GM12878 (cell line): ENCODE results near the gene NPR3. TPM values are rescaled to one million over a fixed set of nuclear protein-coding genes. Genes with fewer than 3 reads are reported as not detected.

ENCODE experiments used
- ATAC-seq: fragments of 200-7000 bp; cut with Tn5 transposase; 3 replicates; pipeline ENCODE4 v1.9.1; 2020; ENCODE audit warnings: mild to moderate bottlenecking, moderate library complexity
- BruUV-seq: library from RNA; stranded (reverse); fragments of 400-500 nt; replicated peaks from 2 replicates; lab custom pipeline; 2021; lab: Mats Ljungman, UMichigan
- CTCF ChIA-PET: fragments of 300-600 bp; sonication (Branson Sonifier 250); formaldehyde crosslinking; extraction: SDS; loops from one replicate; lab custom pipeline; 2021; ENCODE audit warnings: inconsistent platforms; lab: Yijun Ruan, JAX
- POLR2A ChIA-PET: fragments of 350-600 bp; formaldehyde crosslinking; extraction: SDS; loops from one replicate; lab custom pipeline; 2021; ENCODE audit warnings: inconsistent platforms; lab: Charles Lee
- RAD21 ChIA-PET: fragments of 300-600 bp; sonication (Branson Sonifier 250); formaldehyde crosslinking; loops from one replicate; lab custom pipeline; 2023; ENCODE audit warnings: antibody characterized with exemption; ENCODE audit not compliant: unreplicated experiment; lab: Charles Lee
- SMC1A ChIA-PET: fragments of 300-600 bp; sonication (Branson Sonifier 250); formaldehyde crosslinking; loops from one replicate; lab custom pipeline; 2023; ENCODE audit not compliant: unreplicated experiment, uncharacterized antibody; lab: Charles Lee
- DNase-seq: peaks from one replicate; pipeline ENCODE4 v3.0.0-alpha.2; 2011; ENCODE audit warnings: low read depth, low spot score
- FAIRE-seq: peaks from 3 replicates; lab custom pipeline; 2011; peaks lifted over from hg19 to GRCh38; lab: Jason Lieb, UNC
- H2AFZ ChIP-seq: 2 replicates; pipeline ENCODE4 v1.6.0; 2011; ENCODE audit warnings: low read depth, low read length, control low read depth; ENCODE audit not compliant: control insufficient read depth
- H3K27ac ChIP-seq: 2 replicates; pipeline ENCODE4 v1.5.1; 2011; ENCODE audit warnings: control low read depth; ENCODE audit not compliant: control insufficient read depth, insufficient read depth
- H3K27me3 ChIP-seq, 2 experiments: replicated peaks in 1 of 2; 2 replicates each; pipeline versions ENCODE4 v1.6.0 to v1.6.1; 2011; ENCODE audit warnings: low read length in 1 of 2; ENCODE audit not compliant: control insufficient read depth in 2 of 2, insufficient read depth in 2 of 2
- H3K36me3 ChIP-seq, 2 experiments: 2 replicates each; pipeline ENCODE4 v1.5.1; 2011; ENCODE audit warnings: low read length in 1 of 2; ENCODE audit not compliant: control insufficient read depth in 2 of 2, insufficient read depth in 2 of 2
- H3K4me1 ChIP-seq: 2 replicates; pipeline ENCODE4 v1.6.1; 2011; ENCODE audit warnings: mild to moderate bottlenecking, low read length, moderate library complexity, mixed read lengths; ENCODE audit not compliant: control insufficient read depth, insufficient read depth
- H3K4me2 ChIP-seq: 2 replicates; pipeline ENCODE4 v1.6.0; 2011; ENCODE audit warnings: control low read depth; ENCODE audit not compliant: control insufficient read depth, insufficient read depth
- H3K4me3 ChIP-seq: fragments of 200-600 bp; sonication (generic); 2 replicates; pipeline ENCODE4 v1.5.1; 2016
- H3K79me2 ChIP-seq: 2 replicates; pipeline ENCODE4 v1.6.0; 2011; ENCODE audit warnings: low read length; ENCODE audit not compliant: control insufficient read depth, insufficient read depth
- H3K9ac ChIP-seq: 2 replicates; pipeline ENCODE4 v1.8.0; 2011; ENCODE audit warnings: low read length, control low read depth, mixed read lengths; ENCODE audit not compliant: control insufficient read depth, insufficient read depth
- H3K9me3 ChIP-seq: replicated peaks from 3 replicates; pipeline ENCODE4 v1.5.1; 2011; ENCODE audit warnings: mild to moderate bottlenecking, low read length; ENCODE audit not compliant: control insufficient read depth, insufficient read depth
- H4K20me1 ChIP-seq: 2 replicates; pipeline ENCODE4 v1.6.0; 2011; ENCODE audit not compliant: control insufficient read depth, insufficient read depth
- ATF2 ChIP-seq: IDR thresholded peaks from 2 replicates; pipeline ENCODE4 v1.6.1; 2012; ENCODE audit warnings: low read length, inconsistent platforms
- BACH1 ChIP-seq: fragments of 450-650 bp; IDR thresholded peaks from 2 replicates; pipeline ENCODE4 v1.6.1; 2017; ENCODE audit warnings: mild to moderate bottlenecking, borderline replicate concordance
- BCL11A ChIP-seq: IDR thresholded peaks from 2 replicates; pipeline ENCODE4 v1.6.1; 2011; ENCODE audit warnings: low read depth, low read length
- BHLHE40 ChIP-seq, 2 experiments: fragments of 450-650 bp in 1 of 2; IDR thresholded peaks; 2 replicates each; pipeline ENCODE4 v1.6.1; 2011 to 2017; ENCODE audit warnings: low read depth in 2 of 2, borderline replicate concordance in 1 of 2, improper control_type of control experiment in 1 of 2, low read length in 1 of 2, mild to moderate bottlenecking in 1 of 2
- EP300 ChIP-seq, 2 experiments: fragments of 150-350 bp in 1 of 2; IDR thresholded peaks; 2 replicates each; pipeline ENCODE4 v1.6.1; 2011 to 2012; ENCODE audit warnings: low read depth in 2 of 2, low read length in 2 of 2, borderline replicate concordance in 1 of 2, improper control_type of control experiment in 1 of 2, inconsistent platforms in 1 of 2; ENCODE audit not compliant: control insufficient read depth in 1 of 2
- EZH2 ChIP-seq: IDR thresholded peaks from 2 replicates; pipeline ENCODE4 v1.6.1; 2012; ENCODE audit warnings: low read depth, mild to moderate bottlenecking, control low read depth, inconsistent platforms, low read length, borderline replicate concordance; ENCODE audit not compliant: control insufficient read depth
- FOXK2 ChIP-seq: fragments of 450-650 bp; IDR thresholded peaks from 2 replicates; pipeline ENCODE4 v1.6.1; 2017; ENCODE audit warnings: mild to moderate bottlenecking, moderate library complexity
- KDM1A ChIP-seq: fragments of 200-600 bp; sonication (generic); IDR thresholded peaks from 2 replicates; pipeline ENCODE4 v1.6.1; 2016; ENCODE audit warnings: borderline replicate concordance
- NFYA ChIP-seq: IDR thresholded peaks from 2 replicates; pipeline ENCODE4 v1.6.1; 2011; ENCODE audit warnings: low read depth, mild to moderate bottlenecking, low read length, improper control_type of control experiment, borderline replicate concordance
- NFYB ChIP-seq: IDR thresholded peaks from 2 replicates; pipeline ENCODE4 v1.6.1; 2011; ENCODE audit warnings: low read depth, mild to moderate bottlenecking, low read length, improper control_type of control experiment, moderate library complexity; ENCODE audit not compliant: insufficient read depth
- NR2C2 ChIP-seq: IDR thresholded peaks from 2 replicates; pipeline ENCODE4 v1.6.1; 2011; ENCODE audit warnings: borderline replicate concordance, low read depth; ENCODE audit not compliant: control insufficient read depth, insufficient read length
- RFX5 ChIP-seq: IDR thresholded peaks from 2 replicates; pipeline ENCODE4 v1.6.1; 2011; ENCODE audit warnings: low read depth, low read length, improper control_type of control experiment
- SMAD1 ChIP-seq: fragments of 450-650 bp; IDR thresholded peaks from 2 replicates; pipeline ENCODE4 v1.6.1; 2018; ENCODE audit warnings: mild to moderate bottlenecking, low read depth; ENCODE audit not compliant: partially characterized antibody
- SREBF2 ChIP-seq: IDR thresholded peaks from 2 replicates; pipeline ENCODE4 v1.6.1; 2012; ENCODE audit warnings: mild to moderate bottlenecking, low read length
- USF1 ChIP-seq: IDR thresholded peaks from 2 replicates; pipeline ENCODE4 v1.6.1; 2011; ENCODE audit warnings: borderline replicate concordance, low read depth, mild to moderate bottlenecking, moderate library complexity, mixed read lengths, low read length; ENCODE audit not compliant: insufficient read depth; ENCODE audit errors: extremely low read length
- YY1 ChIP-seq: IDR thresholded peaks from 2 replicates; pipeline ENCODE4 v1.6.1; 2011; ENCODE audit warnings: low read depth, mild to moderate bottlenecking, low read length
- ZZZ3 ChIP-seq: IDR thresholded peaks from 2 replicates; pipeline ENCODE4 v1.6.1; 2011; ENCODE audit warnings: low read depth; ENCODE audit not compliant: control insufficient read depth, insufficient read length
- WGBS: methylation state at CpG from one replicate; pipeline ENCODE4 v1.1.6; 2016; ENCODE audit warnings: low lambda C conversion rate; ENCODE audit not compliant: insufficient replicate concordance, insufficient coverage; ENCODE audit errors: missing lambda C conversion rate; 5-methylcytosine and 5-hydroxymethylcytosine counted together
- in situ Hi-C: fragments of 300-500 bp; cut with MboI; formaldehyde crosslinking; loops from 9 replicates; pipeline ENCODE4 v1.14.3; 2018; ENCODE audit warnings: mixed read lengths
- intact Hi-C: fragments of 100-400 bp; cut with micrococcal nuclease; formaldehyde crosslinking; loops from one replicate; pipeline ENCODE4 v1.14.2; 2022; ENCODE audit not compliant: unreplicated experiment
- polyA plus RNA-seq, 11 experiments: library from polyadenylated mRNA; depleted of rRNA in 4 of 11; unstranded in 6 of 11; stranded (reverse) in 5 of 11; fragments of >200 nt; fragmentation: Nextera tagmentation in 4 of 11; fragmentation: Illumina TruSeq in 1 of 11; extraction: Ambion mirVana in 4 of 11; extraction: Trizol in 1 of 11; gene quantifications; 1 replicate in 1 of 11; 2 replicates in 10 of 11; pipeline versions ENCODE4 v1.2.1 to v1.2.3, GENCODE V29; 2011 to 2016; ENCODE audit warnings: inconsistent platforms in 2 of 11, missing spikeins in 2 of 11, low read depth in 1 of 11
- total RNA-seq, 4 experiments: library from RNA; depleted of rRNA in 3 of 4; stranded (reverse); fragments of >200 nt in 3 of 4; fragmentation: Illumina TruSeq in 1 of 4; extraction: Trizol in 1 of 4; gene quantifications; 2 replicates each; pipeline versions ENCODE4 v1.2.1 to v1.2.3, GENCODE V29; 2013 to 2021

The NPR3 gene
- total and polyA plus RNA-seq, 10 of the 15 experiments (the other 5 are each of a cell fraction or from before 2014, with no cell fraction given) = 0.01 to 0.37 (median 0.14) TPM; not detected in 7

- BruUV-seq = no TSS peak
- H4K20me1 ChIP-seq = no peaks in the 10 kb centered on the region
- CTCF ChIA-PET = no interaction called here
- 3% methylated on average over 2 of the region's 2 CpGs for WGBS
- POLR2A ChIA-PET = no interaction called here
- RAD21 ChIA-PET = no interaction called here
- H2AFZ ChIP-seq = no peak overlapping the region
- in situ Hi-C loops (no loop called here), intact Hi-C loops (no loop called here)
- TF ChIP-seq RFX5 (no peak), BCL11A (no peak), KDM1A (no peak), EZH2 (no peak), NFYA (no peak), NR2C2 (no peak), NFYB (no peak)
- no peak for FAIRE-seq
- no peaks in the 10 kb centered on the region; the same call in 1 of the 3 replicates for H3K9me3 ChIP-seq
- no peaks in the 10 kb centered on the region for H3K27me3 ChIP-seq
- no peak overlapping the region for H3K9ac ChIP-seq
- no peaks in the 10 kb centered on the region for H3K36me3 ChIP-seq
- no peaks in the 10 kb centered on the region for H3K79me2 ChIP-seq
- ATAC-seq = no peak
- DNase-seq = no peak
- no peaks in the 10 kb centered on the region for H3K4me1 ChIP-seq
- no peak overlapping the region for H3K27ac ChIP-seq
- no peak overlapping the region for H3K4me2 ChIP-seq
- SMC1A ChIA-PET = no interaction called here
- H3K4me3 ChIP-seq = no peak overlapping the region
These were observed 30.9 kb upstream of the NPR3 start for GRCh38 chr5:32680183-32680582.

- Histone ChIP-seq H3K27ac (no peak overlapping the region), H3K4me2 (no peak overlapping the region), H4K20me1 (no peaks in the 10 kb centered on the region), H3K4me3 (no peak overlapping the region), H3K9ac (no peak overlapping the region), H2AFZ (no peak overlapping the region), H3K27me3 (no peaks in the 10 kb centered on the region), H3K4me1 (no peaks in the 10 kb centered on the region), H3K79me2 (no peaks in the 10 kb centered on the region), H3K9me3 (no peaks in the 10 kb centered on the region; the same call in 1 of the 3 replicates), H3K36me3 (no peaks in the 10 kb centered on the region)
- intact Hi-C loops = no loop called here
- RAD21 ChIA-PET = no interaction called here
- ATAC-seq (no peak), DNase-seq (no peak), FAIRE-seq (no peak)
- POLR2A ChIA-PET = no interaction called here
- CTCF ChIA-PET = no interaction called here
- WGBS = 0% methylated on average over 2 of the region's 2 CpGs
- SMC1A ChIA-PET = no interaction called here
- in situ Hi-C loops = no loop called here
- BruUV-seq = no TSS peak
- TF ChIP-seq ZZZ3 (no peak), EP300 (IDR thresholded peaks at IDR 0.05; ENCODE audit: borderline replicate concordance in 1 of 2, control insufficient read depth in 1 of 2, low read depth in 2 of 2, low read length in 2 of 2) (no peak), USF1 (no peak), FOXK2 (no peak), BACH1 (no peak), SMAD1 (no peak), YY1 (no peak), NFYA (no peak), BHLHE40 (IDR thresholded peaks at IDR 0.05; ENCODE audit: borderline replicate concordance in 1 of 2, low read depth in 2 of 2, low read length in 1 of 2) (no peak), SREBF2 (no peak), ATF2 (no peak)
These were observed 28.0 kb upstream of the NPR3 start for GRCh38 chr5:32683125-32683524.
